Activated CD8-positive, alpha-beta T cell treated with anti-CD3 and anti-CD28 coated beads for 36 hours (primary cell): ENCODE results near the gene SFSWAP. TPM values are rescaled to one million over a fixed set of nuclear protein-coding genes. Genes with fewer than 3 reads are reported as not detected.

Experiments
- ATAC-seq: fragments of 200-7000 bp; cut with Tn5 transposase; one replicate; pipeline ENCODE4 v1.10.0; 2021; ENCODE audit warnings: mild to moderate bottlenecking, moderate library complexity
- CTCF ChIA-PET: fragments of 350-600 bp; sonication (Branson Sonifier 250); formaldehyde crosslinking; loops from one replicate; lab custom pipeline; 2021; ENCODE audit warnings: antibody characterized with exemption; lab: Charles Lee
- POLR2A ChIA-PET: fragments of 350-600 bp; sonication (Branson Sonifier 250); formaldehyde crosslinking; loops from one replicate; lab custom pipeline; 2021; ENCODE audit warnings: antibody characterized with exemption; lab: Charles Lee
- DNase-seq: peaks from one replicate; pipeline ENCODE4 v3.0.0-alpha.2; 2020
- H3K27ac Mint-ChIP-seq: one replicate; pipeline ENCODE4 v1.8.0; 2021; ENCODE audit warnings: mild to moderate bottlenecking, mixed read lengths
- H3K27me3 Mint-ChIP-seq: one replicate; pipeline ENCODE4 v1.8.0; 2021; ENCODE audit warnings: mixed read lengths
- H3K36me3 Mint-ChIP-seq: one replicate; pipeline ENCODE4 v1.8.0; 2021; ENCODE audit warnings: low read depth, mixed read lengths
- H3K4me1 Mint-ChIP-seq: one replicate; pipeline ENCODE4 v1.8.0; 2021; ENCODE audit warnings: low read depth, mixed read lengths
- H3K4me3 Mint-ChIP-seq: one replicate; pipeline ENCODE4 v1.8.0; 2021; ENCODE audit warnings: mild to moderate bottlenecking, moderate library complexity, mixed read lengths
- H3K9me3 Mint-ChIP-seq: one replicate; pipeline ENCODE4 v1.8.0; 2021; ENCODE audit warnings: mixed read lengths
- intact Hi-C: fragments of 100-400 bp; cut with micrococcal nuclease; formaldehyde crosslinking; loops from one replicate; pipeline ENCODE4 v1.10.0; 2022
- total RNA-seq, 2 experiments: library from RNA; stranded (reverse); gene quantifications; one replicate each; pipeline ENCODE4 v1.2.3, GENCODE V29; 2021
- TF ChIP-seq, protein P1 (sequence below): fragments of 200-600 bp; IDR thresholded peaks from one replicate; pipeline ENCODE4 v1.8.0; 2022; ENCODE audit warnings: antibody characterized with exemption, mild to moderate bottlenecking

Gene SFSWAP
- total RNA-seq, 2 experiments from 2014 or later: 47.6 to 49.3 TPM

DNA sequence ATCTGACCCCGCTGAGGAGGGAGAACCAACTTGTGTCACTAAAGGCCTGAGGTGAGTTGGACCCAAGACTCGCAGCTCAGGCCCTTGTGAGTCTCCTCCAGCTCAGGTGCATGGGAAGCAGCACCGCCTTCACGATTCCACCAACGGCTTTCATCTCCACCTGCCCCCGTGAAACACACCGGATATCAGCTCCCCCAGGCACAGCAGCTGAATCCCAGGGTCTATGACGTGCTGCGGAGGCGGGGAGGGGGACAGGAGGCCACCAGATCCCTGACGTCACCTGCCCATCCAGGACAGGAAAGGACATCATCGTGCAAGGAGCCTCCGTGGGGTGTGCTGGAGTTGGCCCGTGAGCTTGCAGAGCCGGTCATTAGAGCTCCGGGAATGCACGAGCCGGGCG, 18.5 kb upstream of the SFSWAP start:
- H3K4me1 Mint-ChIP-seq: no peaks in the 10 kb centered on the region
- DNase-seq (no peak), ATAC-seq (no peak)
- POLR2A ChIA-PET: no interaction called here
- CTCF ChIA-PET: no interaction called here
- peaks cover 5% of the 10 kb centered on the region for H3K27me3 Mint-ChIP-seq
- H3K9me3 Mint-ChIP-seq: peaks cover 3% of the 10 kb centered on the region
- TF ChIP-seq, protein P1, sequence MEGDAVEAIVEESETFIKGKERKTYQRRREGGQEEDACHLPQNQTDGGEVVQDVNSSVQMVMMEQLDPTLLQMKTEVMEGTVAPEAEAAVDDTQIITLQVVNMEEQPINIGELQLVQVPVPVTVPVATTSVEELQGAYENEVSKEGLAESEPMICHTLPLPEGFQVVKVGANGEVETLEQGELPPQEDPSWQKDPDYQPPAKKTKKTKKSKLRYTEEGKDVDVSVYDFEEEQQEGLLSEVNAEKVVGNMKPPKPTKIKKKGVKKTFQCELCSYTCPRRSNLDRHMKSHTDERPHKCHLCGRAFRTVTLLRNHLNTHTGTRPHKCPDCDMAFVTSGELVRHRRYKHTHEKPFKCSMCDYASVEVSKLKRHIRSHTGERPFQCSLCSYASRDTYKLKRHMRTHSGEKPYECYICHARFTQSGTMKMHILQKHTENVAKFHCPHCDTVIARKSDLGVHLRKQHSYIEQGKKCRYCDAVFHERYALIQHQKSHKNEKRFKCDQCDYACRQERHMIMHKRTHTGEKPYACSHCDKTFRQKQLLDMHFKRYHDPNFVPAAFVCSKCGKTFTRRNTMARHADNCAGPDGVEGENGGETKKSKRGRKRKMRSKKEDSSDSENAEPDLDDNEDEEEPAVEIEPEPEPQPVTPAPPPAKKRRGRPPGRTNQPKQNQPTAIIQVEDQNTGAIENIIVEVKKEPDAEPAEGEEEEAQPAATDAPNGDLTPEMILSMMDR: no peak
- H3K4me3 Mint-ChIP-seq: no peak overlapping the region
- intact Hi-C loops: no loop called here
- no peak overlapping the region for H3K27ac Mint-ChIP-seq
- H3K36me3 Mint-ChIP-seq: no peaks in the 10 kb centered on the region

DNA sequence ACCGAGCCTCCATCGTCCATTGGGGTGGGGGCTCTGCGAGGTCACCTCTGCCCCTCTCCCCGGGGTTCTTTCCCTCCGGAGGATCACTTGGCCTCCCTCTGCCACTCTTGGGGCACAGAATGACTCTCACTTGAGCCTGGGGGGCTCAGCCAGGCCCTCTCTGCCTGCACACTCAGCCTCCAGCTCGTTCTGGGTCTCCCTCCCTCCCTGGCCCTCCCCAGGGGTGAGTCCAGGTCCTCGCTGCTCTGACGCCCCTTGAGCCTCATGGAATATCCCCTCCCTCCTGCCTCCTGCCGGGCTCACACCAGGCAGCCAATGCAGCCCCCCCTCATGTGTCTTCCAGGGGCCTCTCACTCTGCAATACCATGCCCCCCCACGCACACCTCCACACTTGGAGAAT, 17.7 kb upstream of the SFSWAP start:
- Mint-ChIP-seq H3K27me3 (peaks cover 5% of the 10 kb centered on the region), H3K27ac (no peak overlapping the region), H3K4me3 (no peak overlapping the region), H3K4me1 (no peaks in the 10 kb centered on the region), H3K36me3 (no peaks in the 10 kb centered on the region), H3K9me3 (peaks cover 1% of the 10 kb centered on the region)
- ChIA-PET POLR2A (no interaction called here), CTCF (no interaction called here)
- intact Hi-C loops: no loop called here
- DNase-seq (no peak), ATAC-seq (no peak)
- TF ChIP-seq, protein P1: no peak

DNA sequence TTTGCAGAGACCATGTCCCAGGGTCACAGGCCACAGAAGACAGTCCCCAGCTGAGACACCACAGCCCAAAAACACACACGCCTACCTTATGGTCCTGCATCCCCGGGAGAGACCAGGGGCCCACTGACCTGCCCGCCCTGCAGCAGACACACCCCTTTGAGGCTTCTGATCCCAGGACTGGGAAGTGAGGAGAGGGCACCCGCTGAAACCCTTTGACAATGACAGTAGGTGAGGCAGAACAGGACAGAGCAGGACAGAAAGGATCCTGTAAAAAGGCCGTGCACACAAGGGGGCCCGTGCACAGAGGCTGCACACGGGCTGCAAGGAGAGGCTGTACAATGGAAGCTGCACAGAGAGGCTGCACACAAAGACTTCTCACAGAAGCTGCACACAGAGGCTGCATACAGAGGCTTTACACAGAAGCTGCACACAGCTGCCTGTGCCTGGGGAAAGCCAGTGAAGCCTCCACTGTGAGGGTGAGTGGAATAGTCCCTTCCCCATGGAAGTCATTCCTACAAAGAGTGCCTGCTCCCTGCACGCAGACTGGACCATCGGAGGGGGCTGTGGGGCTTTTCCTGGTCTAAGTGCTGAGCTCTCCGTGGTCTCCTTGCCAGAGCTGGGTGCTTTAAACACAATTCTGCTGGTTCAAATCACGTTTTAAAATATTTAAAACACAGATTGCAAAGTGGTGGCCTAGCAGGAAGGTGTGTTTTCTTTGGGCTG, 16.6 kb upstream of the SFSWAP start:
- POLR2A ChIA-PET: no interaction called here
- Mint-ChIP-seq H3K36me3 (no peaks in the 10 kb centered on the region), H3K27ac (no peak overlapping the region), H3K4me3 (no peak overlapping the region), H3K9me3 (no peaks in the 10 kb centered on the region), H3K4me1 (no peaks in the 10 kb centered on the region), H3K27me3 (peaks cover 5% of the 10 kb centered on the region)
- CTCF ChIA-PET: no interaction called here
- ATAC-seq (no peak), DNase-seq (no peak)
- intact Hi-C loops: no loop called here
- TF ChIP-seq, protein P1: no peak

- intact Hi-C loops: no loop called here
- no peak overlapping the region for H3K4me3 Mint-ChIP-seq
- H3K4me1 Mint-ChIP-seq: no peaks in the 10 kb centered on the region
- no peaks in the 10 kb centered on the region for H3K36me3 Mint-ChIP-seq
- H3K27ac Mint-ChIP-seq: no peak overlapping the region
- ATAC-seq: no peak
- no peak for DNase-seq
- TF ChIP-seq, protein P1: no peak
- CTCF ChIA-PET: no interaction called here
- H3K27me3 Mint-ChIP-seq: peaks cover 7% of the 10 kb centered on the region
- H3K9me3 Mint-ChIP-seq: no peaks in the 10 kb centered on the region
- POLR2A ChIA-PET: no interaction called here
Observed at GRCh38 chr12:131695968-131696367, 14.9 kb upstream of the SFSWAP start.

DNA sequence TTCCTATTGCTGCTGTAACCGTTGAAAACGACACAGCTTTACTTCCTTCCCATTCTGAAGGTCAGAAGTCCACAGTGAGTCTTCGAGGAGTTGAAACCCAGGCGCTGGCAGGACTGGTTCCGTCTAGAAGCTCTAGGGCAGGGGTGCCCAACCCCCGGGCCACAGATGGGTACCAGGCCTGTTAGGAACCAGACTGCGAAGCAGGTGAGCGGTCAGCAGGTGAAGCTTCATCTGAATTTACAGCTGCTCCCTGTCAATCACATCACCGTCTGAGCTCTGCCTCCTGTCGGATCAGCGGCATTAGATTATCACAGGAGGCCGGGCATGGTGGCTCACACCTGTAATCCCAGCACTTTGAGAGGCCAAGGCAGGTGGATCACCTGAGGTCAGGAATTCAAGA, 12.6 kb upstream of the SFSWAP start:
- Mint-ChIP-seq H3K9me3 (no peaks in the 10 kb centered on the region), H3K36me3 (no peaks in the 10 kb centered on the region), H3K4me1 (no peaks in the 10 kb centered on the region), H3K27ac (no peak overlapping the region), H3K27me3 (peaks cover 7% of the 10 kb centered on the region), H3K4me3 (no peak overlapping the region)
- ChIA-PET POLR2A (interaction anchor here (1.3 kb wide), 1 partner anchor 106 kb away, joined by 3 read pairs; no protein-coding TSS in a partner anchor), CTCF (no interaction called here)
- intact Hi-C loops: no loop called here
- no peak for DNase-seq
- TF ChIP-seq, protein P1: no peak
- ATAC-seq: no peak
